OCI-LY3 (cell line): Measurements from ENCODE around the gene TBKBP1.

Source experiments
- EZH2phosphoT487 ChIP-seq: fragments of 200-600 bp; shearing (Covaris generic); IDR thresholded peaks from 2 replicates; pipeline ENCODE4 v1.6.1; 2018; ENCODE audit warnings: antibody characterized with exemption, mixed run types, low read depth
- TF ChIP-seq, protein P1 (sequence below): fragments of 200-600, 300-600 bp; sonication (generic); IDR thresholded peaks from 2 replicates; pipeline ENCODE4 v1.5.1; 2014; ENCODE audit warnings: antibody characterized with exemption, low read length, low read depth

DNA sequence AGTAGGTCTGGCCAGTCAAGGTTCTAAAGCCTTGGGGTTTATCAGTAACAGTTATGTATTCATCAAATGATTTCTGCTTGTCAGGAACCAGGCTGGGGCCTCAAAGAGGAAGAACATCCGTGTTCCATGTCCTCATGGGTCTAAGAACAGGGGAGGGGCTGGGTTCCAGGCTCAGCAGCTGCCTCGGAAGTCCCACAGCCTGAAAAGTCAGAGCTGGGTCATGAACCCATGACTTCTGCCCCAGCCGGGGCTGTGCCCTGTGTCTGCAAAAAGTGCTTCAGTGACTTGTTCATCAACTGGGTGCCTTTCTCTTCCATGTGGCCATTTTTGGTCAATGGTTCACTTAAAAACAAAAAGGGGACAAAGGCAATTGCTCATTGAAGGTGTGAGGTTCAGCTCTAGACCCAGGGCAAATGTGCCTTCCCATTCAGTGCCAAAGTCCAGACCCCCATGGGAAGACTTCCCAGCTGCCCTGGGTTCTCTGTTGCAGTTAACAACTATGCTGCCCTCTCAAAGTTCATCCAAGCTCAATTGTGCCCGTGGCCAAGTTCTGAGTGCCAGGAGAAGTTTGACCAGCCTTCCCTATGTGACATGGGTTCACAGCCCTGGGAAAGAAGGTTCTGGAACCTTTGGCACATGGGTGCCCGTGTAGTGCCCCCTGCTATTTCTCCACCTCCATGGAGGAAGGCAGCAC lies 18.5 kb downstream of the TBKBP1 start:
- TF ChIP-seq, protein P1, sequence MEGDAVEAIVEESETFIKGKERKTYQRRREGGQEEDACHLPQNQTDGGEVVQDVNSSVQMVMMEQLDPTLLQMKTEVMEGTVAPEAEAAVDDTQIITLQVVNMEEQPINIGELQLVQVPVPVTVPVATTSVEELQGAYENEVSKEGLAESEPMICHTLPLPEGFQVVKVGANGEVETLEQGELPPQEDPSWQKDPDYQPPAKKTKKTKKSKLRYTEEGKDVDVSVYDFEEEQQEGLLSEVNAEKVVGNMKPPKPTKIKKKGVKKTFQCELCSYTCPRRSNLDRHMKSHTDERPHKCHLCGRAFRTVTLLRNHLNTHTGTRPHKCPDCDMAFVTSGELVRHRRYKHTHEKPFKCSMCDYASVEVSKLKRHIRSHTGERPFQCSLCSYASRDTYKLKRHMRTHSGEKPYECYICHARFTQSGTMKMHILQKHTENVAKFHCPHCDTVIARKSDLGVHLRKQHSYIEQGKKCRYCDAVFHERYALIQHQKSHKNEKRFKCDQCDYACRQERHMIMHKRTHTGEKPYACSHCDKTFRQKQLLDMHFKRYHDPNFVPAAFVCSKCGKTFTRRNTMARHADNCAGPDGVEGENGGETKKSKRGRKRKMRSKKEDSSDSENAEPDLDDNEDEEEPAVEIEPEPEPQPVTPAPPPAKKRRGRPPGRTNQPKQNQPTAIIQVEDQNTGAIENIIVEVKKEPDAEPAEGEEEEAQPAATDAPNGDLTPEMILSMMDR = no peak
- no peak for TF ChIP-seq EZH2phosphoT487
